SK-N-MC (cell line): ENCODE data around the gene DICER1.

Experiments used
- DNase-seq: peaks from one replicate; pipeline ENCODE4 v3.0.0-alpha.2; 2011; ENCODE audit warnings: low read depth, low spot score
- H3K27ac ChIP-seq: fragments of 200-600 bp; sonication (generic); 2 replicates; pipeline ENCODE4 v1.5.1; 2016; ENCODE audit warnings: mixed run types
- H3K36me3 ChIP-seq: fragments of 200-600 bp; sonication (generic); 2 replicates; pipeline ENCODE4 v1.6.1; 2017; ENCODE audit warnings: antibody characterized with exemption, low read length, mixed read lengths; ENCODE audit not compliant: insufficient read depth
- H3K4me3 ChIP-seq: fragments of 200-600 bp; sonication (generic); 2 replicates; pipeline ENCODE4 v1.5.1; 2016
- H3K9ac ChIP-seq: fragments of 200-600 bp; sonication (generic); 2 replicates; pipeline ENCODE4 v1.8.0; 2017; ENCODE audit warnings: mixed run types, mixed read lengths; ENCODE audit not compliant: insufficient read length
- H3K9me3 ChIP-seq: fragments of 200-600 bp; sonication (generic); 2 replicates; pipeline ENCODE4 v1.6.1; 2017; ENCODE audit warnings: low read depth, mild to moderate bottlenecking, antibody characterized with exemption, low read length, moderate library complexity, mixed read lengths
- EZH2 ChIP-seq: fragments of 200-600 bp; sonication (generic); IDR thresholded peaks from one replicate; pipeline ENCODE4 v1.6.1; 2017; ENCODE audit warnings: antibody characterized with exemption
- FOXP2 ChIP-seq: optimal IDR thresholded peaks from 2 replicates; pipeline ENCODE3; 2011; ENCODE audit warnings: mild to moderate bottlenecking, moderate library complexity; ENCODE audit not compliant: insufficient read depth; ENCODE audit errors: extremely low read length, control extremely low read depth
- POLR2AphosphoS5 ChIP-seq: IDR thresholded peaks from 2 replicates; pipeline ENCODE4 v1.6.1; 2012; ENCODE audit warnings: mild to moderate bottlenecking, low read depth, low read length, borderline replicate concordance

Gene DICER1

DNA sequence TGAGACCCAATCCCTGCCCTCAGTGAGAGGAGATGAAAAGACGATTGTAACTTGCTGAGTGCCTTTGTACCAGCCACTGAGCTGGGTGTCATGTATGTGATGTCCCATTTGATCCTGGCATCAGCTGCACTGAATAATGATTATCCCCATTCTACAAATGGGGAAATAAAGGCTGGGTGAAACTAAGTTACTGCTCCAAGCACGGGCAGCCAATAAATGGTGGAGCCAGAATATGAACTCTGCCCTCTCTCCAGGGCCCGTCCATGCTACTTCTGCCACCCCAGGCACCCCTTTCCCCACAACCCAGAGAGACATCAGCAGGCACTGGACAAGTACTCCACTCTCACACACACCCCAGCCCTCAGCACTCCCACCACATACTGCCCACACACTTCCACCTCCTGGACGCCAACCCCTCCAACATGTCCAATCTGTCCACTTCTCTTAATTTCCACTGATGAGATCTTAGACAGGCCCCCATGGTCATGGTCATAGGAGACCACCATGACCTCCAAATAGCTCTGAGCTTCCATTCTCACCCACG, 115.8 kb downstream of the DICER1 start:
- no peak overlapping the region for H3K4me3 ChIP-seq
- H3K27ac ChIP-seq, result no peak overlapping the region
- DNase-seq, result no peak
- H3K9me3 ChIP-seq, result no peaks in the 10 kb centered on the region
- H3K36me3 ChIP-seq, result no peaks in the 10 kb centered on the region
- TF ChIP-seq POLR2AphosphoS5, result no peak
- H3K9ac ChIP-seq, result no peak overlapping the region

DNA sequence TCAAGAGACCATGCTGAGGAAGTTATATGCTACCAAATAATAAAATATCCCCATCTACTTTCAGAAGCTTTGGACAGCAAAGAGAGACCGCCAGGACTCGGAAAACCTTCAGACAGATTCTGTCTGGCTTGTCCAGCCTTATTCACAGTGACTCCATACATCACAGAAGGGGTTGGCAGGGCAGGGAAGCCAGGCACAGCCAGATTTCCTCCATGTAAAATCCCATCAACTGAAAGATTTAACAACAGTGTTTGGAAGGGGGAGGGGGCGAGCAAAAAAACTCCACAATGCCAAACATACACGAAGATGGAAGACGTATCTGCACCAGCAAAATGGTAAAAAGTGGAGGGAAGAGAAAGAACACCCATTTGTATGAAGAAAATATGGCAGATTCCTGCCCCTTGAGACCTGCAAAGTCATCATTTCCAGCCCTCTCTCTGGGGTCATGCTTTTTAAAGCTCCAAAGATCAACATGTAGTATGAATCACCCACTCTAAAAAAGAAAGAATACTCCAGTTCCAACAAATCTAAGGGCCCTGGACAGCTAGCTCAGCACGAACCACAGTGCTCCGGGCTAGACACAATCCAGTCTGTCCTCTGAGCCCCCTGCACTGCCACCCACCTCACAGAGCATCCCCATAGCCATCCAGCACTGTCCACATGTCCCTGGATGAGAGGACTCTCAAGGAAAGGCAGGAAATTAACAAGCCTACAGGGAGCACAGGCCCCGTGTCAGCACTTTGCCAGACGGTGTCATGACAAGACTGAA, 116.4 kb downstream of the DICER1 start:
- H3K9me3 ChIP-seq, result no peaks in the 10 kb centered on the region
- H3K27ac ChIP-seq, result no peak overlapping the region
- DNase-seq, result no peak
- no peaks in the 10 kb centered on the region for H3K36me3 ChIP-seq
- H3K4me3 ChIP-seq, result no peak overlapping the region
- TF ChIP-seq POLR2AphosphoS5 (no peak), FOXP2 (no peak), EZH2 (no peak)
- H3K9ac ChIP-seq, result no peak overlapping the region

DNA sequence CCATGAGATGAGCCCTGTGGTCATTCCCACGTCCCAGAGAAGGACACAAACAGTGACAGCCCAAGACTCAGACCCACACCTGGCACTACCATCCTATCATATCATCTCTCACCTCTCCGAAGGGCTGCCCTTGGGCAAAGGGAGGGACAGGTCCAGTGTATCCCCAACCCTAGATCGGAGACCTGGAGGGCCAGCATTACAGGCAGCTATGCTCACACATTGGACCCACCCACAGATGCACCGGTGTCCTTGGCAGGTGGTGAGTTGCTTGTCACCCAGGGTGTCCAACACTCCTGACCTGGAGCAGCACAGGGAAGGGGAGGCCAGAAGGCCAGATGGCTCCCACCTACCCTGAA, 117.4 kb downstream of the DICER1 start:
- Histone ChIP-seq H3K36me3 (no peaks in the 10 kb centered on the region), H3K9ac (no peak overlapping the region), H3K27ac (no peak overlapping the region), H3K9me3 (no peaks in the 10 kb centered on the region), H3K4me3 (no peak overlapping the region)
- no peak for DNase-seq
- TF ChIP-seq POLR2AphosphoS5, result no peak
- no peak for TF ChIP-seq EZH2
- no peak for TF ChIP-seq FOXP2

DNA sequence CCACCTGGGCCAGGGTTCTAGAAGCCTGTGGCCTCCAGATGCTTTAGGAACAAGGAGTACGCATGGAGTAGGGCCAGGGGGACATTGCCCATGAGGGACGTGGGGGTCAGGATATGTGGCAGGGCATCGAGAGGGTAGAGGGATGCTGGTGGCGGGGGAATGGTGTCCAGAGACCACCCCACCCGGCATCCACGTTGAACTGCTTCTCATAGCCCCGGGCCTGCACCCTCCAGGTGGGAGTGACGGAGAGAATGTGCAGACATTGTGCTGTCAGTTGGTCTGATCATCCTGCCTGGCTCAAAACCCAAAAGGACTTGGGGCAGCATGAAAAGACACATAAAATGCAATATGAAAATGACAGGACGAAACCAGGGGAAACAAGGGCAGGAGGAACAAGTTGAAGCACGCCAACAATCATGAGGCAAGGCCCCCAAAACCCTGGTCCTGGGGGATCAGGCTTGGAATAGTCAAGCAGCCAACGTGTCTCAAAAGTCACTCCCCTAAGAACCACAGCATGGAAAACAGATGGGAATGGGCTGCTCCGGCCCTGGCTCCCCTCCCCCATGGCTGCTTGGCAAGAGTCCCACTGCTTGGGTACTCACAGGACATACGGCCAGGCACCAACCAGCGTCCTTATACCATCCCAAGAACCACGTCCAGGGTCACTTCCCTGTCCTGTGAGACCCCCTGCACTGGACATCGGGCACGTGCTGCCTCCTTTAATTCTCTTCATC, 117.9 kb downstream of the DICER1 start:
- DNase-seq, result no peak
- no peak overlapping the region for H3K9ac ChIP-seq
- no peak overlapping the region for H3K27ac ChIP-seq
- H3K4me3 ChIP-seq, result no peak overlapping the region
- no peaks in the 10 kb centered on the region for H3K9me3 ChIP-seq
- no peaks in the 10 kb centered on the region for H3K36me3 ChIP-seq
- no peak for TF ChIP-seq POLR2AphosphoS5
- TF ChIP-seq EZH2, result no peak
- TF ChIP-seq FOXP2, result no peak

- no peaks in the 10 kb centered on the region for H3K9me3 ChIP-seq
- TF ChIP-seq EZH2 (no peak), FOXP2 (no peak), POLR2AphosphoS5 (no peak)
- no peak overlapping the region for H3K27ac ChIP-seq
- no peak overlapping the region for H3K9ac ChIP-seq
- no peak for DNase-seq
- no peak overlapping the region for H3K4me3 ChIP-seq
- H3K36me3 ChIP-seq, result no peaks in the 10 kb centered on the region
These were observed 118.6 kb downstream of the DICER1 start for GRCh38 chr14:95038521-95039250.

GRCh38 chr14:95037273-95037672, 120.1 kb downstream of the DICER1 start:
- no peak for DNase-seq
- H3K36me3 ChIP-seq, result no peaks in the 10 kb centered on the region
- no peak overlapping the region for H3K9ac ChIP-seq
- no peak overlapping the region for H3K27ac ChIP-seq
- H3K4me3 ChIP-seq, result no peak overlapping the region
- peaks cover 3% of the 10 kb centered on the region; the same call in 1 of the 2 replicates for H3K9me3 ChIP-seq
- TF ChIP-seq FOXP2 (no peak), EZH2 (no peak), POLR2AphosphoS5 (no peak)
